A673 (cell line): Measurements from ENCODE around the gene OR5AS1. TPM values are rescaled to one million over a fixed set of nuclear protein-coding genes. Genes with fewer than 3 reads are reported as not detected.

Source experiments
- Bru-seq: library from RNA; stranded (reverse); fragments of 400-500 nt; gene quantifications from one replicate; lab custom pipeline; 2021; lab: Mats Ljungman, UMichigan
- BruChase-seq, 2 experiments: library from RNA; stranded (reverse); fragments of 400-500 nt; gene quantifications; one replicate each; lab custom pipeline; 2021; lab: Mats Ljungman, UMichigan
- BruUV-seq: library from RNA; stranded (reverse); fragments of 400-500 nt; replicated peaks from 2 replicates; lab custom pipeline; 2021; lab: Mats Ljungman, UMichigan
- CTCF ChIA-PET: fragments of 300-600 bp; sonication (Branson Sonifier 250); formaldehyde crosslinking; loops from one replicate; lab custom pipeline; 2022; ENCODE audit warnings: antibody characterized with exemption; lab: Charles Lee
- POLR2A ChIA-PET: fragments of 300-600 bp; sonication (Branson Sonifier 250); formaldehyde crosslinking; loops from one replicate; lab custom pipeline; 2022; ENCODE audit warnings: antibody characterized with exemption; ENCODE audit not compliant: low non-redundant PET; lab: Charles Lee
- DNase-seq: peaks from one replicate; pipeline ENCODE4 v3.0.0-alpha.2; 2015; ENCODE audit warnings: low spot score
- H3K27ac ChIP-seq: fragments of 200-600 bp; sonication (generic); 2 replicates; pipeline ENCODE4 v1.5.1; 2016; ENCODE audit warnings: mixed run types, low read depth, mild to moderate bottlenecking, mixed read lengths, antibody characterized with exemption, low read length; ENCODE audit not compliant: poor library complexity, severe bottlenecking
- H3K27me3 ChIP-seq: fragments of 200-600 bp; sonication (generic); replicated peaks from 2 replicates; pipeline ENCODE4 v1.6.1; 2017; ENCODE audit warnings: mixed run types, low read depth, mild to moderate bottlenecking, mixed read lengths, antibody characterized with exemption, low read length; ENCODE audit not compliant: insufficient read depth, poor library complexity
- H3K36me3 ChIP-seq: fragments of 200-600 bp; sonication (generic); 2 replicates; pipeline ENCODE4 v1.6.1; 2016; ENCODE audit warnings: mixed run types, mild to moderate bottlenecking, mixed read lengths, antibody characterized with exemption, low read length; ENCODE audit not compliant: insufficient read depth, poor library complexity, severe bottlenecking
- H3K4me1 ChIP-seq: fragments of 200-600 bp; sonication (generic); 2 replicates; pipeline ENCODE4 v1.6.1; 2017; ENCODE audit warnings: mixed run types, mild to moderate bottlenecking, mixed read lengths, antibody characterized with exemption, low read length; ENCODE audit not compliant: insufficient read depth, poor library complexity, severe bottlenecking
- H3K4me3 ChIP-seq: fragments of 200-600 bp; sonication (generic); 2 replicates; pipeline ENCODE4 v1.5.1; 2016; ENCODE audit warnings: low read depth, mixed run types, mild to moderate bottlenecking, mixed read lengths, low read length; ENCODE audit not compliant: poor library complexity, severe bottlenecking
- H3K9me3 ChIP-seq: fragments of 200-600 bp; sonication (generic); 2 replicates; pipeline ENCODE4 v1.6.1; 2016; ENCODE audit warnings: mixed run types, low read depth, mild to moderate bottlenecking, mixed read lengths, antibody characterized with exemption, low read length; ENCODE audit not compliant: poor library complexity, severe bottlenecking
- EZH2 ChIP-seq: fragments of 200-600 bp; sonication (generic); IDR thresholded peaks from 2 replicates; pipeline ENCODE4 v1.6.1; 2017; ENCODE audit warnings: borderline replicate concordance, low read depth, mild to moderate bottlenecking, mixed read lengths, antibody characterized with exemption, low read length; ENCODE audit not compliant: poor library complexity, severe bottlenecking
- intact Hi-C: fragments of 100-400 bp; cut with micrococcal nuclease; formaldehyde crosslinking; loops from one replicate; pipeline ENCODE4 v1.10.0; 2022; ENCODE audit not compliant: unreplicated experiment
- long read RNA-seq: library from polyadenylated mRNA; stranded (forward); transcript quantifications from one replicate; pipeline ENCODE4 v2.0.0, GENCODE V29; 2022
- total RNA-seq: library from RNA; stranded (reverse); gene quantifications from 2 replicates; pipeline ENCODE4 v1.2.3, GENCODE V29; 2021
- TF ChIP-seq, protein P1 (sequence below): fragments of 300-800, 200-600 bp; sonication (generic); conservative IDR thresholded peaks from 2 replicates; pipeline ENCODE4 v1.5.1; 2017; ENCODE audit warnings: low read depth, mild to moderate bottlenecking, antibody characterized with exemption, low read length, moderate library complexity, mixed read lengths

OR5AS1 gene
- total RNA-seq (not detected in 2 replicates), Bru-seq, nascent RNA (not detected), BruChase-seq, experiment 1, labeled RNA remaining after a 2-hour chase (not detected), BruChase-seq, experiment 2, labeled RNA remaining after a 6-hour chase (not detected)
- long read RNA-seq = 0 reads

- Histone ChIP-seq H3K27ac (no peak within 1 kb of the TSS), H3K9me3 (peaks cover 15% of the 10 kb centered on the region), H3K4me1 (no peaks in the 10 kb centered on the region), H3K4me3 (no peak within 1 kb of the TSS), H3K27me3 (no peaks in the 10 kb centered on the region), H3K36me3 (no peaks in the 10 kb centered on the region)
- POLR2A ChIA-PET = no interaction called here
- CTCF ChIA-PET = no interaction called here
- no TSS peak for BruUV-seq
- no peak for DNase-seq
- TF ChIP-seq, protein P1, sequence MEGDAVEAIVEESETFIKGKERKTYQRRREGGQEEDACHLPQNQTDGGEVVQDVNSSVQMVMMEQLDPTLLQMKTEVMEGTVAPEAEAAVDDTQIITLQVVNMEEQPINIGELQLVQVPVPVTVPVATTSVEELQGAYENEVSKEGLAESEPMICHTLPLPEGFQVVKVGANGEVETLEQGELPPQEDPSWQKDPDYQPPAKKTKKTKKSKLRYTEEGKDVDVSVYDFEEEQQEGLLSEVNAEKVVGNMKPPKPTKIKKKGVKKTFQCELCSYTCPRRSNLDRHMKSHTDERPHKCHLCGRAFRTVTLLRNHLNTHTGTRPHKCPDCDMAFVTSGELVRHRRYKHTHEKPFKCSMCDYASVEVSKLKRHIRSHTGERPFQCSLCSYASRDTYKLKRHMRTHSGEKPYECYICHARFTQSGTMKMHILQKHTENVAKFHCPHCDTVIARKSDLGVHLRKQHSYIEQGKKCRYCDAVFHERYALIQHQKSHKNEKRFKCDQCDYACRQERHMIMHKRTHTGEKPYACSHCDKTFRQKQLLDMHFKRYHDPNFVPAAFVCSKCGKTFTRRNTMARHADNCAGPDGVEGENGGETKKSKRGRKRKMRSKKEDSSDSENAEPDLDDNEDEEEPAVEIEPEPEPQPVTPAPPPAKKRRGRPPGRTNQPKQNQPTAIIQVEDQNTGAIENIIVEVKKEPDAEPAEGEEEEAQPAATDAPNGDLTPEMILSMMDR = no peak
- TF ChIP-seq EZH2 = no peak
- intact Hi-C loops = loop anchor here (1.0 kb wide), 1 partner anchor 21 kb away; no protein-coding TSS in a partner anchor
These were observed at the start of gene OR5AS1 for GRCh38 chr11:56027354-56027753. Gene OR5AS1 (plus strand): TSS chr11:56027654. CDS start chr11:56030419, 2,765 bp downstream.

DNA sequence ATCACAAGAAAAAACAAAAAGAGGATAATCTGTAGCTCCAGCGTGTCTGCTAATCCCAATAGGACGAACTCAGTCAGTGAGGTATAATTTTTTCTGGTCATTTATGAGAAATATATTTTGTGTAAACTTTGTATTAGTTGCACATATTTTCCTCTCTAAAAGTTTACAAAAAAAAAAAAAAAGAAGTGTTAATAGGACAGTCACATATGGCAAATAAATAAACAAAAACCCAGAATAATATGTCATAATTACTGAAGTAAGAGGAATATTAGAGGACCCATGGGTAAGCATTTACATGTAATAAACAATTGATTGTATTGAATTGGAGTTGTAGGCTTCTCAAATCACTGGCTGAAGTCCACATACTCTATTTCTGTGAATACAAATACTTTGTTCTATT lies 32.9 kb upstream of the OR5AS1 start, which contains the start of gene OR5F1:
Gene OR5F1, minus strand, starts transcription at position 101 of the 400 bp plus-strand sequence. Its CDS starts 0 bp downstream, at position 101.
- Histone ChIP-seq H3K9me3 (peaks cover 4% of the 10 kb centered on the region), H3K4me3 (no peak within 1 kb of the TSS), H3K27me3 (no peaks in the 10 kb centered on the region), H3K4me1 (no peaks in the 10 kb centered on the region), H3K36me3 (no peaks in the 10 kb centered on the region), H3K27ac (no peak within 1 kb of the TSS)
- BruUV-seq = no TSS peak
- TF ChIP-seq, protein P1 = no peak
- TF ChIP-seq EZH2 = no peak
- intact Hi-C loops = no loop called here
- ChIA-PET CTCF (no interaction called here), POLR2A (no interaction called here)
- no peak for DNase-seq

DNA sequence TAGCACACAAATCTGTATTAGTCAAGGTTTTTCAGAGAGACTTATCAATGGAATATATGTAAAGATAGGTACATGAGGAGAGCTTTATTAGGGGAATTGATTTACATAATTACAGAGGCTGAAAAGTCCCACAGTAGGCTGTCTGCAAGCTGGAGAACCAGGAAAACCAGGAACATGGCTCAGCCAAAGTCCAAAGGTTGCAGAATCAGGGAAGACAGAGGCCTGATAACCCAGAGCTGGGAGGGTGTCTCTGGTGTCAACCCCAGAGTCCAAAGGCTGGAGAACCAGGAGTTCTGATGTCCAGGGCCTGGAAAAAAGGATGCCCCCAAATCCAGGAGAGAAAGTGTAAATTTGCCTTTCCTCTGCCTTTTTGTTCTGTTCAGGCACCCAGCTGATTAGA lies 16.7 kb upstream of the OR5AS1 start:
- no peak for TF ChIP-seq EZH2
- TF ChIP-seq, protein P1 = no peak
- ChIA-PET CTCF (no interaction called here), POLR2A (no interaction called here)
- BruUV-seq = no TSS peak
- no peak for DNase-seq
- Histone ChIP-seq H3K36me3 (no peaks in the 10 kb centered on the region), H3K4me3 (no peak overlapping the region), H3K9me3 (peaks cover 17% of the 10 kb centered on the region), H3K4me1 (no peaks in the 10 kb centered on the region), H3K27me3 (no peaks in the 10 kb centered on the region), H3K27ac (no peak overlapping the region)
- intact Hi-C loops = no loop called here
